NCI-H1694 (cell line): Measurements from ENCODE around the gene AP1M1.

Source experiments
- DNase-seq: peaks from one replicate; lab custom pipeline; 2025; lab: John Stamatoyannopoulos, UW

Gene AP1M1

GRCh38 chr19:16185768-16186123, 12.0 kb upstream of the AP1M1 start:
- no peak for DNase-seq

- DNase-seq = no peak
Measured at GRCh38 chr19:16188521-16188920, 9.2 kb upstream of the AP1M1 start.

- no peak for DNase-seq
Measured at GRCh38 chr19:16190198-16190597, 7.5 kb upstream of the AP1M1 start.

GRCh38 chr19:16190736-16191135, 7.0 kb upstream of the AP1M1 start:
- DNase-seq = no peak

- DNase-seq = no peak
Measured at GRCh38 chr19:16191216-16191908, 6.3 kb upstream of the AP1M1 start.

GRCh38 chr19:16193466-16193865, 4.2 kb upstream of the AP1M1 start:
- DNase-seq = no peak

- DNase-seq = no peak
Measured at GRCh38 chr19:16197188-16197621, 506 bp upstream of the AP1M1 start.

- DNase-seq = no peak
Measured at GRCh38 chr19:16198370-16198651, 600 bp downstream of the AP1M1 start.

- DNase-seq = no peak
Measured at GRCh38 chr19:16199275-16199932, 1.7 kb downstream of the AP1M1 start.

- DNase-seq = no peak
Measured at GRCh38 chr19:16200038-16201010, 2.6 kb downstream of the AP1M1 start.

GRCh38 chr19:16201011-16201391, 3.3 kb downstream of the AP1M1 start:
- no peak for DNase-seq

- DNase-seq = no peak
Measured at GRCh38 chr19:16202320-16203255, 4.9 kb downstream of the AP1M1 start.

GRCh38 chr19:16203256-16204004, 5.7 kb downstream of the AP1M1 start:
- no peak for DNase-seq

GRCh38 chr19:16204005-16204294, 6.2 kb downstream of the AP1M1 start:
- DNase-seq = no peak

GRCh38 chr19:16205205-16206045, 7.7 kb downstream of the AP1M1 start:
- DNase-seq = no peak

- DNase-seq = no peak
Measured at GRCh38 chr19:16206046-16206605, 8.4 kb downstream of the AP1M1 start.

- DNase-seq = no peak
Measured at GRCh38 chr19:16206637-16207036, 8.9 kb downstream of the AP1M1 start.

- DNase-seq = no peak
Measured at GRCh38 chr19:16207063-16207462, 9.4 kb downstream of the AP1M1 start.

- DNase-seq = no peak
Measured at GRCh38 chr19:16207490-16208025, 9.8 kb downstream of the AP1M1 start.
